HepG2 (cell line): ENCODE results near the gene DNM1. TPM values are rescaled to one million over a fixed set of nuclear protein-coding genes. Genes with fewer than 3 reads are reported as not detected.

Experiments used
- ATAC-seq: fragments of 200-7000 bp; cut with Tn5 transposase; 3 replicates; pipeline ENCODE4 v1.9.1; 2020; ENCODE audit warnings: mild to moderate bottlenecking, moderate library complexity
- BruUV-seq: library from RNA; stranded (reverse); fragments of 400-500 nt; replicated peaks from 2 replicates; lab custom pipeline; 2021; lab: Mats Ljungman, UMichigan
- CTCF ChIA-PET: fragments of 300-600 bp; formaldehyde crosslinking; extraction: SDS; loops from one replicate; lab custom pipeline; 2021; ENCODE audit warnings: low total read pairs, inconsistent platforms, low intra/inter-chr PET ratio; lab: Yijun Ruan, JAX
- POLR2A ChIA-PET: fragments of 350-600 bp; sonication (Branson Sonifier 250); formaldehyde crosslinking; loops from one replicate; lab custom pipeline; 2020; ENCODE audit warnings: antibody characterized with exemption, inconsistent platforms; lab: Yijun Ruan, JAX
- DNase-seq: peaks from one replicate; pipeline ENCODE4 v3.0.0-alpha.2; 2015; ENCODE audit warnings: low spot score
- FAIRE-seq: peaks from 3 replicates; lab custom pipeline; 2011; peaks lifted over from hg19 to GRCh38; lab: Jason Lieb, UNC
- H2AFZ ChIP-seq: one replicate; pipeline ENCODE4 v1.6.1; 2011; ENCODE audit warnings: low read length, inconsistent platforms
- H3K27ac ChIP-seq: fragments of 300-600 bp; 3 replicates; pipeline ENCODE4 v1.8.0; 2011; ENCODE audit warnings: mixed run types, mild to moderate bottlenecking, mixed read lengths, low read length, inconsistent platforms; ENCODE audit not compliant: insufficient read depth; ENCODE audit errors: extremely low read length
- H3K27me3 ChIP-seq, 2 experiments: fragments of 200-600 bp in 1 of 2; 2 replicates in 1 of 2; 3 replicates in 1 of 2; pipeline versions ENCODE4 v1.6.0 to v1.8.0; 2011; ENCODE audit warnings: low read length in 2 of 2, mild to moderate bottlenecking in 2 of 2, moderate library complexity in 2 of 2, inconsistent platforms in 1 of 2; ENCODE audit not compliant: insufficient read depth in 2 of 2, control insufficient read depth in 1 of 2
- H3K36me3 ChIP-seq, 2 experiments: fragments of 200-600 bp in 1 of 2; replicated peaks in 1 of 2; 2 replicates in 1 of 2; 3 replicates in 1 of 2; pipeline versions ENCODE4 v1.5.1 to v1.8.0; 2011; ENCODE audit warnings: low read length in 2 of 2, inconsistent platforms in 1 of 2; ENCODE audit not compliant: insufficient read depth in 2 of 2, control insufficient read depth in 1 of 2
- H3K4me1 ChIP-seq: 2 replicates; pipeline ENCODE4 v1.5.1; 2012; ENCODE audit warnings: low read length, inconsistent platforms; ENCODE audit not compliant: insufficient read depth
- H3K4me2 ChIP-seq: 2 replicates; pipeline ENCODE4 v1.6.0; 2011; ENCODE audit warnings: low read depth, low read length, inconsistent platforms
- H3K4me3 ChIP-seq, 3 experiments: fragments of 200-600 bp in 1 of 3; sonication (generic), shearing (Covaris generic) in 1 of 3; replicated peaks in 1 of 3; 2 replicates each; pipeline ENCODE4 v1.5.1; 2011 to 2016; ENCODE audit warnings: low read length in 3 of 3, inconsistent platforms in 2 of 3, low read depth in 2 of 3, mild to moderate bottlenecking in 2 of 3, control low read depth in 1 of 3, mixed read lengths in 1 of 3; ENCODE audit not compliant: insufficient read depth in 1 of 3
- H3K79me2 ChIP-seq: one replicate; pipeline ENCODE4 v1.6.1; 2011; ENCODE audit warnings: low read length, inconsistent platforms; ENCODE audit not compliant: insufficient read depth
- H3K9ac ChIP-seq: 2 replicates; pipeline ENCODE4 v1.6.0; 2011; ENCODE audit warnings: mild to moderate bottlenecking, low read depth, low read length, inconsistent platforms; ENCODE audit not compliant: insufficient read depth
- H3K9me3 ChIP-seq: 2 replicates; pipeline ENCODE4 v1.5.1; 2012; ENCODE audit warnings: mild to moderate bottlenecking, low read length
- H4K20me1 ChIP-seq: 2 replicates; pipeline ENCODE4 v1.6.0; 2011; ENCODE audit warnings: inconsistent platforms, mild to moderate bottlenecking, low read length, moderate library complexity; ENCODE audit not compliant: insufficient read depth
- MYPOP ChIP-seq: sonication (generic); formaldehyde crosslinking; IDR thresholded peaks from 2 replicates; pipeline ENCODE4 v1.8.1; 2023; ENCODE audit warnings: mild to moderate bottlenecking, moderate library complexity, missing genetic modification reagents
- RBAK ChIP-seq: sonication (generic); formaldehyde crosslinking; IDR thresholded peaks from 2 replicates; pipeline ENCODE4 v1.5.1; 2020; ENCODE audit warnings: mild to moderate bottlenecking, missing genetic modification reagents
- SRSF4 ChIP-seq: fragments of 200-400 bp; formaldehyde crosslinking; IDR thresholded peaks from one replicate; pipeline ENCODE4 v1.6.1; 2018; ENCODE audit warnings: mild to moderate bottlenecking, low read depth, low read length, moderate library complexity; ENCODE audit not compliant: poor library complexity, severe bottlenecking
- TERF1 ChIP-seq: sonication (generic); formaldehyde crosslinking; IDR thresholded peaks from 2 replicates; pipeline ENCODE4 v1.8.0; 2022; ENCODE audit warnings: mild to moderate bottlenecking, missing genetic modification reagents, moderate library complexity
- ZFP91 ChIP-seq: sonication (generic); formaldehyde crosslinking; IDR thresholded peaks from 2 replicates; pipeline ENCODE4 v1.9.0; 2022; ENCODE audit warnings: missing genetic modification reagents, mild to moderate bottlenecking, borderline replicate concordance
- ZNF160 ChIP-seq: sonication (generic); formaldehyde crosslinking; IDR thresholded peaks from 2 replicates; pipeline ENCODE4 v1.8.0; 2022; ENCODE audit warnings: mild to moderate bottlenecking, inconsistent platforms, missing genetic modification reagents
- ZNF501 ChIP-seq: sonication (generic); formaldehyde crosslinking; IDR thresholded peaks from 2 replicates; pipeline ENCODE4 v1.5.1; 2020; ENCODE audit warnings: mild to moderate bottlenecking, moderate library complexity, missing genetic modification reagents
- ZNF557 ChIP-seq: sonication (generic); formaldehyde crosslinking; IDR thresholded peaks from 2 replicates; pipeline ENCODE4 v1.4.0; 2020; ENCODE audit warnings: missing genetic modification reagents
- ZNF644 ChIP-seq: IDR thresholded peaks from 2 replicates; pipeline ENCODE4 v1.6.1; 2016; ENCODE audit warnings: low read depth
- ZNF770 ChIP-seq: sonication (generic); formaldehyde crosslinking; IDR thresholded peaks from 2 replicates; pipeline ENCODE4 v1.5.0; 2020; ENCODE audit warnings: mild to moderate bottlenecking, missing genetic modification reagents
- WGBS: methylation state at CpG from one replicate; pipeline ENCODE4 v1.1.6; 2017; ENCODE audit warnings: low lambda C conversion rate; 5-methylcytosine and 5-hydroxymethylcytosine counted together
- in situ Hi-C: cut with HindIII; loops from 2 replicates; pipeline ENCODE4 v1.10.0; 2017; ENCODE audit warnings: low pct_unique_long_range_greater_than_20kb; ENCODE audit not compliant: extremely low pct_ligation_motif_present
- intact Hi-C: fragments of 100-400 bp; cut with micrococcal nuclease; formaldehyde crosslinking; loops from one replicate; pipeline ENCODE4 v1.10.0; 2022; ENCODE audit not compliant: unreplicated experiment
- polyA plus RNA-seq, 8 experiments: library from polyadenylated mRNA; depleted of rRNA in 3 of 8; stranded (reverse) in 7 of 8; unstranded in 1 of 8; fragments of >200 nt; fragmentation: Illumina TruSeq in 4 of 8; extraction: Trizol in 4 of 8; gene quantifications; 2 replicates each; pipeline versions ENCODE4 v1.2.1 to v1.2.3, GENCODE V29; 2011 to 2016; ENCODE audit warnings: low read depth in 4 of 8, missing spikeins in 1 of 8, mixed read lengths in 1 of 8; ENCODE audit not compliant: insufficient read depth in 1 of 8
- total RNA-seq, 5 experiments: library from RNA; depleted of rRNA; stranded (reverse); fragments of >200 nt; fragmentation: Illumina TruSeq; extraction: Trizol; gene quantifications; 2 replicates each; pipeline ENCODE4 v1.2.3, GENCODE V29; 2016; ENCODE audit warnings: low read depth in 1 of 5
- TF ChIP-seq, protein P1 (sequence below): sonication (generic); formaldehyde crosslinking; IDR thresholded peaks from 2 replicates; pipeline ENCODE4 v1.4.0; 2020; ENCODE audit warnings: mild to moderate bottlenecking, missing genetic modification reagents
- TF ChIP-seq, protein P2 (sequence below): sonication (generic); formaldehyde crosslinking; IDR thresholded peaks from 2 replicates; pipeline ENCODE4 v1.4.0; 2020; ENCODE audit warnings: missing genetic modification reagents

The DNM1 gene
- total and polyA plus RNA-seq, 2 of the 13 experiments (the other 11 are each of a cell fraction or from before 2014, with no cell fraction given) = 0.13 to 0.58 TPM

GRCh38 chr9:128296340-128297220 lies 93.4 kb downstream of the DNM1 start:
- Histone ChIP-seq H3K4me1 (peaks cover 36% of the 10 kb centered on the region), H3K79me2 (no peaks in the 10 kb centered on the region), H3K9ac (peak overlapping the region; percentile 46), H3K36me3 (no peaks in the 10 kb centered on the region), H3K27ac (peak overlapping the region; percentile 71), H3K27me3 (no peaks in the 10 kb centered on the region; a peak in 2 of 5 replicates), H3K4me3 (peak overlapping the region; percentile 25 to 69 (median 40); a peak in 4 of 6 replicates), H2AFZ (no peak overlapping the region), H3K9me3 (no peaks in the 10 kb centered on the region), H4K20me1 (no peaks in the 10 kb centered on the region), H3K4me2 (peak overlapping the region; percentile 85)
- ATAC-seq (peak; percentile 75), FAIRE-seq (peak; percentile 21), DNase-seq (peak; percentile 46)
- intact Hi-C loops = loop anchor here (2.0 to 5.0 kb wide), 2 partner anchors 26 to 116 kb away; partner anchors contain the start of genes COQ4 and TRUB2
- BruUV-seq = no TSS peak
- in situ Hi-C loops = loop anchor here (5.0 kb wide), 2 partner anchors 46 to 116 kb away; partner anchors contain the start of gene SLC27A4
- 4% methylated on average over 15 of the region's 16 CpGs for WGBS
- ChIA-PET POLR2A (interaction anchor here (1.0 to 2.8 kb wide), 13 partner anchors 10 to 137 kb away, joined by 3 to 34 read pairs (median 7); partner anchors contain the start of genes BBLN, GOLGA2, SLC27A4 and SWI5), CTCF (interaction anchor here (3.1 kb wide), 1 partner anchor 45 kb away, joined by 29 read pairs; the partner anchor contains the start of gene SLC27A4)
- TF ChIP-seq SRSF4 (no peak), ZNF770 (CRISPR knock-in tag) (no peak), RBAK (CRISPR knock-in tag) (no peak), ZFP91 (CRISPR knock-in tag) (no peak), TERF1 (CRISPR knock-in tag) (no peak), ZNF160 (CRISPR knock-in tag) (no peak), ZNF557 (CRISPR knock-in tag) (no peak), ZNF644 (CRISPR knock-in tag) (0 out of 2 replicates have a peak, but pooled peaks have one; percentile 14), MYPOP (CRISPR knock-in tag) (no peak; the same call in 1 of the 2 replicates), ZNF501 (CRISPR knock-in tag) (no peak)
- TF ChIP-seq, protein P1, sequence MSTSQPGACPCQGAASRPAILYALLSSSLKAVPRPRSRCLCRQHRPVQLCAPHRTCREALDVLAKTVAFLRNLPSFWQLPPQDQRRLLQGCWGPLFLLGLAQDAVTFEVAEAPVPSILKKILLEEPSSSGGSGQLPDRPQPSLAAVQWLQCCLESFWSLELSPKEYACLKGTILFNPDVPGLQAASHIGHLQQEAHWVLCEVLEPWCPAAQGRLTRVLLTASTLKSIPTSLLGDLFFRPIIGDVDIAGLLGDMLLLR (CRISPR knock-in tag) = no peak
- TF ChIP-seq, protein P2, sequence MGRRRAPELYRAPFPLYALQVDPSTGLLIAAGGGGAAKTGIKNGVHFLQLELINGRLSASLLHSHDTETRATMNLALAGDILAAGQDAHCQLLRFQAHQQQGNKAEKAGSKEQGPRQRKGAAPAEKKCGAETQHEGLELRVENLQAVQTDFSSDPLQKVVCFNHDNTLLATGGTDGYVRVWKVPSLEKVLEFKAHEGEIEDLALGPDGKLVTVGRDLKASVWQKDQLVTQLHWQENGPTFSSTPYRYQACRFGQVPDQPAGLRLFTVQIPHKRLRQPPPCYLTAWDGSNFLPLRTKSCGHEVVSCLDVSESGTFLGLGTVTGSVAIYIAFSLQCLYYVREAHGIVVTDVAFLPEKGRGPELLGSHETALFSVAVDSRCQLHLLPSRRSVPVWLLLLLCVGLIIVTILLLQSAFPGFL = no peak
